Measurements from ENCODE around the gene LAMA3. TPM values are rescaled to one million over a fixed set of nuclear protein-coding genes. Genes with fewer than 3 reads are reported as not detected.

LAMA3 gene
- total and polyA plus RNA-seq, 2 donors from 2014 or later = 4.4 to 66.0 TPM

DNA sequence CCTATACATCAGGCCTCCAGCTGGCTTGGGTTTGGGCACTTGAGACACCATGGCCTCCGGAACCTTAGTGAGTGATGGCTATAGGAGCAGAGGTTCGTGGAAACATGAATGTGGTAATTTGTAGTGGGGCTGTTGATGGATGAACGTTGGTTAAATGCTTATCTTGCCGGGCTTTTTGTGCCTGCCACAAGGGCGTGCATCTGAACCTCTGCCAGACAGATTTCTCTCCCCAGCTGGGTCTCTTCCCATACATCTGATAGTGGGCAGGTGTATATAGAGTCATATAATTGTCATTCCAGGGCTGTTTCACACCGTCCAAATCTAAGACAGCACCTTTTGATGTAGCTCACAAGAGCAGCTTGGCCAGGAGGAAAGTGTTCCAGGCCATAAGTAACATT is 14.7 kb downstream of the LAMA3 start:
- DNase-seq (no peak), FAIRE-seq (no peak)
- Histone ChIP-seq H3K9me3 (ENCODE audit: control insufficient read depth in 2 of 3, insufficient read depth in 1 of 3, low read length in 3 of 3) (peaks cover 0 to 4% (median 0%) of the 10 kb centered on the region in 3 donors), H3K4me1 (ENCODE audit: control insufficient read depth in 2 of 3, insufficient read depth in 2 of 3, low read depth in 1 of 3, low read length in 3 of 3) (no peaks in the 10 kb centered on the region), H3K27ac (ENCODE audit: low read depth in 2 of 2, low read length in 2 of 2) (no peak overlapping the region), H3K27me3 (ENCODE audit: control insufficient read depth, insufficient read depth, low read length) (no peaks in the 10 kb centered on the region), H3K9ac (ENCODE audit: low read length in 3 of 3) (no peak overlapping the region), H3K4me3 (ENCODE audit: low read length in 3 of 3) (no peak overlapping the region), H3K36me3 (ENCODE audit: control insufficient read depth in 2 of 3, insufficient read depth in 3 of 3, low read length in 3 of 3) (no peaks in the 10 kb centered on the region)
- TF ChIP-seq, protein P1, sequence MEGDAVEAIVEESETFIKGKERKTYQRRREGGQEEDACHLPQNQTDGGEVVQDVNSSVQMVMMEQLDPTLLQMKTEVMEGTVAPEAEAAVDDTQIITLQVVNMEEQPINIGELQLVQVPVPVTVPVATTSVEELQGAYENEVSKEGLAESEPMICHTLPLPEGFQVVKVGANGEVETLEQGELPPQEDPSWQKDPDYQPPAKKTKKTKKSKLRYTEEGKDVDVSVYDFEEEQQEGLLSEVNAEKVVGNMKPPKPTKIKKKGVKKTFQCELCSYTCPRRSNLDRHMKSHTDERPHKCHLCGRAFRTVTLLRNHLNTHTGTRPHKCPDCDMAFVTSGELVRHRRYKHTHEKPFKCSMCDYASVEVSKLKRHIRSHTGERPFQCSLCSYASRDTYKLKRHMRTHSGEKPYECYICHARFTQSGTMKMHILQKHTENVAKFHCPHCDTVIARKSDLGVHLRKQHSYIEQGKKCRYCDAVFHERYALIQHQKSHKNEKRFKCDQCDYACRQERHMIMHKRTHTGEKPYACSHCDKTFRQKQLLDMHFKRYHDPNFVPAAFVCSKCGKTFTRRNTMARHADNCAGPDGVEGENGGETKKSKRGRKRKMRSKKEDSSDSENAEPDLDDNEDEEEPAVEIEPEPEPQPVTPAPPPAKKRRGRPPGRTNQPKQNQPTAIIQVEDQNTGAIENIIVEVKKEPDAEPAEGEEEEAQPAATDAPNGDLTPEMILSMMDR (IDR thresholded peaks at IDR 0.05; ENCODE audit: borderline replicate concordance, extremely low read depth, insufficient read depth) = no peak
- intact Hi-C loops (cut with DNase I) = no loop called here

DNA sequence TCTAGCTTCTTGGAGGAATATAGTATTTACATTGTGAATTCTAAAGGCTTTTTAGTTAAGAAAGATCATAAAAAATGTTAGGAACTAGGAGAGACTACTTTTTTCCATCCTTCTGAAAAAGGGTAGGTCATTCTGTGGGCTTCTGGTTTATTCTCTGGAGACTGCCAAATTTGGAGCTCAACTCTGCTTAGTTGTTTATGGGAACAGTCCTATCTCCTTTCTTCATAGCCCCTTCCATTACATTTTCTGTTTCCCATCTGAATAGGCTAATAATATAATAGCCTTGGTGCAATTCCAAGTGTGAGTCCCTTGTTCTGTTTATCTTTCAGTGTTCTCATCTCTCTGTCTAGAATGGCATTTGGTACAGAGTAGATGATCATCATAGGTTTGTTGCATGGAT is 15.6 kb downstream of the LAMA3 start:
- intact Hi-C loops (cut with DNase I) = no loop called here
- H3K27ac ChIP-seq (ENCODE audit: low read depth in 2 of 2, low read length in 2 of 2) = no peak overlapping the region
- no peak overlapping the region for H3K4me3 ChIP-seq (ENCODE audit: low read length in 3 of 3)
- no peaks in the 10 kb centered on the region for H3K4me1 ChIP-seq (ENCODE audit: control insufficient read depth in 2 of 3, insufficient read depth in 2 of 3, low read depth in 1 of 3, low read length in 3 of 3)
- TF ChIP-seq, protein P1 (IDR thresholded peaks at IDR 0.05; ENCODE audit: borderline replicate concordance, extremely low read depth, insufficient read depth) = no peak
- H3K36me3 ChIP-seq (ENCODE audit: control insufficient read depth in 2 of 3, insufficient read depth in 3 of 3, low read length in 3 of 3) = no peaks in the 10 kb centered on the region
- DNase-seq (no peak), FAIRE-seq (no peak)
- H3K9ac ChIP-seq (ENCODE audit: low read length in 3 of 3) = no peak overlapping the region
- peaks cover 0 to 4% (median 0%) of the 10 kb centered on the region in 3 donors for H3K9me3 ChIP-seq (ENCODE audit: control insufficient read depth in 2 of 3, insufficient read depth in 1 of 3, low read length in 3 of 3)
- no peaks in the 10 kb centered on the region for H3K27me3 ChIP-seq (ENCODE audit: control insufficient read depth, insufficient read depth, low read length)

DNA sequence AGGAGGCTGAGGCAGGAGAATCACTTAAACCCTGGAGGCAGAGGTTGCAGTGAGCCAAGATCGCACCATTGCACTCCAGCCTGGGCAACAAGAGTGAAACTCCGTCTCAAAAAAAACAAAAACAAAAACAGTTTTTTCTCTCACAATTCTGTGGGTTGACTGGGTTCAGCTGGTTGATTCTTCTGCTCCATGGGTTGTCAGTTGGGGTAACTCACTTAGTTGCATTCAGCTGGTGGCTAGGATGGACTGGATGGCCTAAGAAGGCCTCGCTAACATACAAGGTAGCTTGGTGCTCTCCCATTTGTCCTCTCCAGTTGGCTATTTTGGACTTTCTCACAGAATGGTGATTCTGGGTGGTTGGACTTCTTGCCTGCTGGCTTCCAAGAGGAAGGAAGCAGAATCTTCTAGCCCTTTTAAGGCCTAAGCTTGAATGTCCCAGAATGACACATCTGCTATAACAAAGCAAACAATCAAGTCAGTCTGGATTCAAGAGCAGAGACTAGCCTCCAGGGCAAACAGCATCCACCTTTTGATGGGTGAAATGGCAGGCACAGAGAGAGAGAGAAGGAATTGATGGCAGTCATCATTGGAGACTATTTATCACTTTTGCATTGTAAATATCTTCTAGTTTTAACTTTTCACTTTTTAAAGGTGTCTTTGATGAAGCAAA is 17.9 kb downstream of the LAMA3 start:
- FAIRE-seq (no peak), DNase-seq (no peak)
- H3K4me1 ChIP-seq (ENCODE audit: control insufficient read depth in 2 of 3, insufficient read depth in 2 of 3, low read depth in 1 of 3, low read length in 3 of 3) = no peaks in the 10 kb centered on the region
- H3K27ac ChIP-seq (ENCODE audit: low read depth in 2 of 2, low read length in 2 of 2) = no peak overlapping the region
- intact Hi-C loops (cut with DNase I) = no loop called here
- H3K9me3 ChIP-seq (ENCODE audit: control insufficient read depth in 2 of 3, insufficient read depth in 1 of 3, low read length in 3 of 3) = peaks cover 0 to 4% (median 0%) of the 10 kb centered on the region in 3 donors
- TF ChIP-seq, protein P1 (IDR thresholded peaks at IDR 0.05; ENCODE audit: borderline replicate concordance, extremely low read depth, insufficient read depth) = no peak
- H3K4me3 ChIP-seq (ENCODE audit: low read length in 3 of 3) = no peak overlapping the region
- no peaks in the 10 kb centered on the region for H3K36me3 ChIP-seq (ENCODE audit: control insufficient read depth in 2 of 3, insufficient read depth in 3 of 3, low read length in 3 of 3)
- H3K9ac ChIP-seq (ENCODE audit: low read length in 3 of 3) = no peak overlapping the region
- H3K27me3 ChIP-seq (ENCODE audit: control insufficient read depth, insufficient read depth, low read length) = no peaks in the 10 kb centered on the region
